Measurements from ENCODE around the gene DUS4L.
A peak's percentile ranks its signal among the peaks of the same experiment; 100 is the strongest.

The DUS4L gene

GRCh38 chr7:107564553-107565298 is 955 bp downstream of the DUS4L start:
- ATAC-seq (no peak), DNase-seq (no peak)
- no peaks in the 10 kb centered on the region for H3K9me3 Mint-ChIP-seq
- peak overlapping the region; percentile 90 to 96 for H3K4me3 Mint-ChIP-seq
- H3K4me1 Mint-ChIP-seq: peaks cover 53% of the 10 kb centered on the region
- H3K27me3 Mint-ChIP-seq: no peaks in the 10 kb centered on the region
- peak overlapping the region; percentile 94 to 98 for H3K27ac Mint-ChIP-seq

GRCh38 chr7:107570298-107570697 is 6.5 kb downstream of the DUS4L start:
- H3K4me1 Mint-ChIP-seq: peaks cover 6% of the 10 kb centered on the region
- DNase-seq (no peak), ATAC-seq (no peak)
- H3K27ac Mint-ChIP-seq: no peak overlapping the region
- no peaks in the 10 kb centered on the region for H3K27me3 Mint-ChIP-seq
- no peak overlapping the region for H3K4me3 Mint-ChIP-seq
- H3K9me3 Mint-ChIP-seq: no peaks in the 10 kb centered on the region

- Mint-ChIP-seq H3K27me3 (no peaks in the 10 kb centered on the region), H3K9me3 (no peaks in the 10 kb centered on the region), H3K4me3 (no peak overlapping the region), H3K27ac (no peak overlapping the region), H3K4me1 (no peaks in the 10 kb centered on the region)
- ATAC-seq: no peak
- no peak for DNase-seq
These were observed 9.8 kb downstream of the DUS4L start for GRCh38 chr7:107573537-107573936.

GRCh38 chr7:107579554-107579884 is 15.7 kb downstream of the DUS4L start:
- H3K27me3 Mint-ChIP-seq: no peaks in the 10 kb centered on the region
- peak overlapping the region in 1 of 2 donors; percentile 94 for H3K27ac Mint-ChIP-seq
- H3K4me3 Mint-ChIP-seq: peak overlapping the region; percentile 89 to 90
- peaks cover 17% of the 10 kb centered on the region for H3K4me1 Mint-ChIP-seq
- DNase-seq: no peak
- H3K9me3 Mint-ChIP-seq: no peaks in the 10 kb centered on the region
- ATAC-seq: peak; percentile 1

- peak within 1 kb of the TSS; percentile 89 to 90 for H3K4me3 Mint-ChIP-seq
- DNase-seq (peak; percentile 73 to 80), ATAC-seq (peak; percentile 98)
- H3K27ac Mint-ChIP-seq: peak within 1 kb of the TSS; percentile 94
- no peaks in the 10 kb centered on the region for H3K27me3 Mint-ChIP-seq
- peaks cover 17% of the 10 kb centered on the region for H3K4me1 Mint-ChIP-seq
- H3K9me3 Mint-ChIP-seq: no peaks in the 10 kb centered on the region
These were observed 16.3 kb downstream of the DUS4L start, which contains the start of gene BCAP29 for GRCh38 chr7:107579885-107580715. BCAP29 (plus strand) TSS chr7:107580246; CDS start chr7:107580773, 527 bp downstream.

- H3K4me1 Mint-ChIP-seq: peaks cover 17% of the 10 kb centered on the region
- H3K27me3 Mint-ChIP-seq: no peaks in the 10 kb centered on the region
- H3K9me3 Mint-ChIP-seq: no peaks in the 10 kb centered on the region
- DNase-seq (no peak), ATAC-seq (no peak)
- H3K4me3 Mint-ChIP-seq: peak overlapping the region; percentile 89 to 90
- H3K27ac Mint-ChIP-seq: peak overlapping the region; percentile 40 to 87
These were observed 17.1 kb downstream of the DUS4L start for GRCh38 chr7:107580716-107581383.

GRCh38 chr7:107581387-107582013 is 17.7 kb downstream of the DUS4L start:
- Mint-ChIP-seq H3K4me1 (peaks cover 17% of the 10 kb centered on the region), H3K27ac (no peak overlapping the region), H3K9me3 (no peaks in the 10 kb centered on the region), H3K4me3 (peak overlapping the region; percentile 18 to 19), H3K27me3 (no peaks in the 10 kb centered on the region)
- ATAC-seq (no peak), DNase-seq (no peak)

GRCh38 chr7:107582875-107583274 is 19.1 kb downstream of the DUS4L start:
- H3K4me1 Mint-ChIP-seq: peaks cover 17% of the 10 kb centered on the region
- ATAC-seq (no peak), DNase-seq (no peak)
- no peaks in the 10 kb centered on the region for H3K27me3 Mint-ChIP-seq
- H3K4me3 Mint-ChIP-seq: no peak overlapping the region
- no peak overlapping the region for H3K27ac Mint-ChIP-seq
- no peaks in the 10 kb centered on the region for H3K9me3 Mint-ChIP-seq

GRCh38 chr7:107584716-107585115 is 20.9 kb downstream of the DUS4L start:
- Mint-ChIP-seq H3K9me3 (no peaks in the 10 kb centered on the region), H3K4me1 (peaks cover 17% of the 10 kb centered on the region), H3K27ac (no peak overlapping the region), H3K4me3 (no peak overlapping the region), H3K27me3 (no peaks in the 10 kb centered on the region)
- no peak for ATAC-seq
- DNase-seq: no peak

GRCh38 chr7:107588529-107589130 is 24.9 kb downstream of the DUS4L start:
- Mint-ChIP-seq H3K4me1 (no peaks in the 10 kb centered on the region), H3K27ac (no peak overlapping the region), H3K27me3 (no peaks in the 10 kb centered on the region), H3K4me3 (no peak overlapping the region), H3K9me3 (no peaks in the 10 kb centered on the region)
- DNase-seq (no peak), ATAC-seq (no peak)

GRCh38 chr7:107591421-107591820 is 27.6 kb downstream of the DUS4L start:
- no peaks in the 10 kb centered on the region for H3K27me3 Mint-ChIP-seq
- no peak overlapping the region for H3K27ac Mint-ChIP-seq
- DNase-seq (no peak), ATAC-seq (no peak)
- H3K4me3 Mint-ChIP-seq: no peak overlapping the region
- no peaks in the 10 kb centered on the region for H3K4me1 Mint-ChIP-seq
- H3K9me3 Mint-ChIP-seq: no peaks in the 10 kb centered on the region

GRCh38 chr7:107592361-107593024 is 28.7 kb downstream of the DUS4L start:
- no peak overlapping the region for H3K27ac Mint-ChIP-seq
- no peaks in the 10 kb centered on the region for H3K27me3 Mint-ChIP-seq

GRCh38 chr7:107593025-107593410 is 29.2 kb downstream of the DUS4L start:
- H3K4me3 Mint-ChIP-seq: no peak overlapping the region
- no peak overlapping the region for H3K27ac Mint-ChIP-seq

More at GRCh38 chr7:107592361-107593024, 28.7 kb downstream of the DUS4L start:
- DNase-seq (no peak), ATAC-seq (no peak)
- no peaks in the 10 kb centered on the region for H3K4me1 Mint-ChIP-seq
- H3K4me3 Mint-ChIP-seq: no peak overlapping the region
- no peaks in the 10 kb centered on the region for H3K9me3 Mint-ChIP-seq

GRCh38 chr7:107594961-107595737 is 31.4 kb downstream of the DUS4L start:
- no peaks in the 10 kb centered on the region for H3K9me3 Mint-ChIP-seq
- no peak for DNase-seq
- no peak for ATAC-seq
- no peaks in the 10 kb centered on the region for H3K4me1 Mint-ChIP-seq
- H3K4me3 Mint-ChIP-seq: no peak overlapping the region
- no peak overlapping the region for H3K27ac Mint-ChIP-seq
- H3K27me3 Mint-ChIP-seq: no peaks in the 10 kb centered on the region

More at GRCh38 chr7:107593025-107593410, 29.2 kb downstream of the DUS4L start:
- H3K4me1 Mint-ChIP-seq: no peaks in the 10 kb centered on the region
- ATAC-seq (no peak), DNase-seq (no peak)
- no peaks in the 10 kb centered on the region for H3K9me3 Mint-ChIP-seq
- H3K27me3 Mint-ChIP-seq: no peaks in the 10 kb centered on the region
